Activated CD8-positive, alpha-beta memory T cell treated with anti-CD3 and anti-CD28 coated beads, Interleukin-2, amount 50 U/mL, for 4 hours (primary cell): ENCODE measurements around the gene HPSE2.
"Not testable (repeated sequence)": the region's sequence is repeated elsewhere in the genome, so short reads cannot be mapped to it uniquely, and the experiment has no call there.

ENCODE experiments used
- DNase-seq: peaks from one replicate; pipeline ENCODE4 v3.0.0-alpha.2; 2020

The HPSE2 gene

GRCh38 chr10:98610301-98610700, 625.4 kb downstream of the HPSE2 start:
- no peak for DNase-seq

GRCh38 chr10:98609265-98609664, 626.4 kb downstream of the HPSE2 start:
- DNase-seq, result no peak

- DNase-seq, result no peak
Observed at GRCh38 chr10:98608411-98608810, 627.2 kb downstream of the HPSE2 start.

GRCh38 chr10:98602224-98602623, 633.4 kb downstream of the HPSE2 start:
- DNase-seq, result no peak

- DNase-seq, result no peak
Observed at GRCh38 chr10:98599032-98599610, 636.5 kb downstream of the HPSE2 start.

GRCh38 chr10:98596404-98596803, 639.2 kb downstream of the HPSE2 start:
- no peak for DNase-seq

- DNase-seq, result no peak
Observed at GRCh38 chr10:98589691-98590090, 646.0 kb downstream of the HPSE2 start.

GRCh38 chr10:98589007-98589406, 646.6 kb downstream of the HPSE2 start:
- DNase-seq, result no peak

GRCh38 chr10:98587156-98587837, 648.4 kb downstream of the HPSE2 start:
- DNase-seq, result no peak

GRCh38 chr10:98586096-98586495, 649.6 kb downstream of the HPSE2 start:
- DNase-seq, result no peak

GRCh38 chr10:98582363-98582762, 653.3 kb downstream of the HPSE2 start:
- no peak for DNase-seq

GRCh38 chr10:98577578-98577977, 658.1 kb downstream of the HPSE2 start:
- no peak for DNase-seq

- DNase-seq, result no peak
Observed at GRCh38 chr10:98577168-98577567, 658.5 kb downstream of the HPSE2 start.

GRCh38 chr10:98576096-98576495, 659.6 kb downstream of the HPSE2 start:
- DNase-seq, result no peak

- DNase-seq, result no peak
Observed at GRCh38 chr10:98572594-98572993, 663.1 kb downstream of the HPSE2 start.

- no peak for DNase-seq
Observed at GRCh38 chr10:98570834-98571233, 664.8 kb downstream of the HPSE2 start.

GRCh38 chr10:98569853-98570252, 665.8 kb downstream of the HPSE2 start:
- no peak for DNase-seq

- no peak for DNase-seq
Observed at GRCh38 chr10:98568551-98568950, 667.1 kb downstream of the HPSE2 start.

- no peak for DNase-seq
Observed at GRCh38 chr10:98567391-98568133, 668.1 kb downstream of the HPSE2 start.

- DNase-seq, result no peak
Observed at GRCh38 chr10:98563811-98564210, 671.8 kb downstream of the HPSE2 start.

GRCh38 chr10:98560565-98560964, 675.1 kb downstream of the HPSE2 start:
- DNase-seq, result no peak

- no peak for DNase-seq
Observed at GRCh38 chr10:98556061-98556460, 679.6 kb downstream of the HPSE2 start.

- no peak for DNase-seq
Observed at GRCh38 chr10:98555021-98555619, 680.5 kb downstream of the HPSE2 start.

- not testable (repeated sequence) for DNase-seq
Observed at GRCh38 chr10:98541561-98541960, 694.1 kb downstream of the HPSE2 start.
